Keratinocyte (primary cell): Measurements from ENCODE around the gene MUL1. TPM values are rescaled to one million over a fixed set of nuclear protein-coding genes. Genes with fewer than 3 reads are reported as not detected.

ENCODE experiments used
- DNase-seq: peaks from one replicate; pipeline ENCODE4 v3.0.0-alpha.2; 2011; ENCODE audit warnings: low read depth, missing footprints, low spot score
- FAIRE-seq: peaks from 2 replicates; lab custom pipeline; 2011; peaks lifted over from hg19 to GRCh38; lab: Jason Lieb, UNC
- H2AFZ ChIP-seq: 2 replicates; pipeline ENCODE4 v1.6.0; 2012; ENCODE audit warnings: low read length, control low read depth, inconsistent platforms; ENCODE audit not compliant: control insufficient read depth
- H3K27ac ChIP-seq: 2 replicates; pipeline ENCODE4 v1.5.1; 2011; ENCODE audit warnings: low read length; ENCODE audit not compliant: control insufficient read depth, insufficient read depth
- H3K27me3 ChIP-seq: 3 replicates; pipeline ENCODE4 v1.6.0; 2011; ENCODE audit warnings: low read length; ENCODE audit not compliant: control insufficient read depth, insufficient read depth; ENCODE audit errors: extremely low read depth
- H3K36me3 ChIP-seq, 2 experiments: 2 replicates in 1 of 2; 3 replicates in 1 of 2; pipeline ENCODE4 v1.5.1; 2011; ENCODE audit warnings: low read length in 2 of 2, mild to moderate bottlenecking in 1 of 2; ENCODE audit not compliant: control insufficient read depth in 2 of 2, insufficient read depth in 2 of 2; ENCODE audit errors: extremely low read depth in 1 of 2
- H3K4me1 ChIP-seq: 3 replicates; pipeline ENCODE4 v1.5.1; 2011; ENCODE audit warnings: low read length; ENCODE audit not compliant: control insufficient read depth, insufficient read depth; ENCODE audit errors: extremely low read depth
- H3K4me2 ChIP-seq: 3 replicates; pipeline ENCODE4 v1.6.0; 2011; ENCODE audit warnings: low read depth, low read length; ENCODE audit not compliant: control insufficient read depth, insufficient read depth; ENCODE audit errors: extremely low read depth
- H3K4me3 ChIP-seq, 3 experiments: fragments of 200-600 bp in 1 of 3; sonication (generic) in 1 of 3; 2 replicates in 2 of 3; 3 replicates in 1 of 3; pipeline ENCODE4 v1.5.1; 2011 to 2016; ENCODE audit warnings: low read length in 3 of 3, mild to moderate bottlenecking in 3 of 3, control low read depth in 2 of 3, inconsistent platforms in 1 of 3, low read depth in 1 of 3, mixed read lengths in 1 of 3, mixed run types in 1 of 3, moderate library complexity in 1 of 3; ENCODE audit not compliant: control insufficient read depth in 2 of 3, insufficient read depth in 2 of 3; ENCODE audit errors: extremely low read depth in 1 of 3
- H3K79me2 ChIP-seq: 2 replicates; pipeline ENCODE4 v1.6.0; 2012; ENCODE audit warnings: low read length; ENCODE audit not compliant: control insufficient read depth, insufficient read depth
- H3K9ac ChIP-seq: 3 replicates; pipeline ENCODE4 v1.6.0; 2011; ENCODE audit warnings: low read length; ENCODE audit not compliant: control insufficient read depth, insufficient read depth; ENCODE audit errors: extremely low read depth
- H3K9me1 ChIP-seq: 3 replicates; pipeline ENCODE4 v1.6.0; 2011; ENCODE audit warnings: low read length; ENCODE audit not compliant: control insufficient read depth, insufficient read depth; ENCODE audit errors: extremely low read depth
- H3K9me3 ChIP-seq: 2 replicates; pipeline ENCODE4 v1.5.1; 2012; ENCODE audit warnings: low read depth, low read length; ENCODE audit not compliant: control insufficient read depth
- H4K20me1 ChIP-seq: 3 replicates; pipeline ENCODE4 v1.6.0; 2011; ENCODE audit warnings: low read length; ENCODE audit not compliant: control insufficient read depth, insufficient read depth; ENCODE audit errors: extremely low read depth
- EZH2 ChIP-seq: IDR thresholded peaks from one replicate; pipeline ENCODE4 v1.6.1; 2012; ENCODE audit warnings: inconsistent platforms, mild to moderate bottlenecking, low read length, moderate library complexity
- dilution Hi-C: fragments of 300-500 bp; cut with MboI; formaldehyde crosslinking; loops from one replicate; pipeline ENCODE4 v1.7.0; 2020; ENCODE audit warnings: low sequenced_read_pairs; ENCODE audit not compliant: extremely low pct_ligation_motif_present
- polyA plus RNA-seq, 5 experiments: library from polyadenylated mRNA; depleted of rRNA in 3 of 5; stranded (reverse) in 3 of 5; stranded (forward) in 1 of 5; unstranded in 1 of 5; fragments of >200 nt; gene quantifications; 1 replicate in 1 of 5; 2 replicates in 3 of 5; 3 replicates in 1 of 5; pipeline versions ENCODE4 v1.2.1 to v1.2.3, GENCODE V29; 2011 to 2012; ENCODE audit warnings: missing spikeins in 2 of 5, low read depth in 1 of 5, low replicate concordance in 1 of 5
- TF ChIP-seq, protein P1 (sequence below), 3 experiments: IDR thresholded peaks in 1 of 3; conservative IDR thresholded peaks in 1 of 3; optimal IDR thresholded peaks in 1 of 3; 2 replicates in 2 of 3; 3 replicates in 1 of 3; pipeline versions ENCODE3 to v1.5.1; 2011; ENCODE audit warnings: low read length in 3 of 3, mild to moderate bottlenecking in 3 of 3, moderate library complexity in 2 of 3, control low read depth in 1 of 3, inconsistent platforms in 1 of 3; ENCODE audit not compliant: insufficient read depth in 2 of 3; ENCODE audit errors: extremely low read depth in 1 of 3

Gene MUL1
- polyA plus RNA-seq, 1 donor (not counting 4 experiments of a cell fraction or from before 2014, with no cell fraction given), result 28.2 TPM

DNA sequence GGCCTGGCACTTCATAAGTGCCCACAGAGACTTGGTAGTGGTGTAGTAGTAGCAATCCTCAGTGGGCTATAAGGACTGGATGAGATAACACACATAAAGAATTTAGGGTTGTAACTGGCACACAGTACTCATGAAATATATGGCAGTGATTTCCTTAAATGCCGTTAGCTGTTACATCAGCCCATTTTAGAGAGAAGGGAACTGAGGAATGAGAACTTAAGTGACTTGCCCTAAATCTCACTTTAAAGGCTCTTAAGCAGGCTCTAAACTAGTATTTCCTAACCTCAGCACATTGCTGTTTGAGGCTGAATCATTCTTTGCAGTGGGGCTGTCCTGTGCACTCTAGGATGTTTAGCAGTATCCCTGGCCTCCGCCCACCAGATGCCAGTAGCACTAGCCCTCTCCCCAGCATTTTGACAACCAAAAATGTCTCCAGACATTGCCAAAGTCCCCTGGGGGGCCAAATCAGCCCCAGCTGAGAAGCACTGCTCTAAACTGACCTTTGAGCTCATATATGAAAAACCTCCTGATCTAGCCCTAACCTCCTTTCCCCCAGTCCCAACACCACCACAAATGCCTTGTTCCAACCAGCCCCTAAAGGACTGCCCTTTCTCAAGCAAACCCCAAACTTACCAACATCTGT, 33.5 kb downstream of the MUL1 start:
- Histone ChIP-seq H3K9me1 (no peaks in the 10 kb centered on the region), H3K9ac (no peak overlapping the region), H3K4me1 (peaks cover 11% of the 10 kb centered on the region), H3K4me2 (no peak overlapping the region), H3K27me3 (peaks cover 10% of the 10 kb centered on the region), H3K79me2 (no peaks in the 10 kb centered on the region), H3K9me3 (no peaks in the 10 kb centered on the region), H3K4me3 (no peak overlapping the region), H3K27ac (no peak overlapping the region), H3K36me3 (no peaks in the 10 kb centered on the region), H2AFZ (no peak overlapping the region), H4K20me1 (no peaks in the 10 kb centered on the region)
- dilution Hi-C loops, result no loop called here
- TF ChIP-seq EZH2, result no peak
- TF ChIP-seq, protein P1, sequence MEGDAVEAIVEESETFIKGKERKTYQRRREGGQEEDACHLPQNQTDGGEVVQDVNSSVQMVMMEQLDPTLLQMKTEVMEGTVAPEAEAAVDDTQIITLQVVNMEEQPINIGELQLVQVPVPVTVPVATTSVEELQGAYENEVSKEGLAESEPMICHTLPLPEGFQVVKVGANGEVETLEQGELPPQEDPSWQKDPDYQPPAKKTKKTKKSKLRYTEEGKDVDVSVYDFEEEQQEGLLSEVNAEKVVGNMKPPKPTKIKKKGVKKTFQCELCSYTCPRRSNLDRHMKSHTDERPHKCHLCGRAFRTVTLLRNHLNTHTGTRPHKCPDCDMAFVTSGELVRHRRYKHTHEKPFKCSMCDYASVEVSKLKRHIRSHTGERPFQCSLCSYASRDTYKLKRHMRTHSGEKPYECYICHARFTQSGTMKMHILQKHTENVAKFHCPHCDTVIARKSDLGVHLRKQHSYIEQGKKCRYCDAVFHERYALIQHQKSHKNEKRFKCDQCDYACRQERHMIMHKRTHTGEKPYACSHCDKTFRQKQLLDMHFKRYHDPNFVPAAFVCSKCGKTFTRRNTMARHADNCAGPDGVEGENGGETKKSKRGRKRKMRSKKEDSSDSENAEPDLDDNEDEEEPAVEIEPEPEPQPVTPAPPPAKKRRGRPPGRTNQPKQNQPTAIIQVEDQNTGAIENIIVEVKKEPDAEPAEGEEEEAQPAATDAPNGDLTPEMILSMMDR (optimal IDR thresholded peaks at IDR 0.05 in 1 of 3, IDR thresholded peaks at IDR 0.05 in 1 of 3, conservative IDR thresholded peaks at IDR 0.05 in 1 of 3; ENCODE audit: extremely low read depth in 1 of 3, insufficient read depth in 2 of 3, low read length in 3 of 3), result no peak
- DNase-seq, result no peak
- FAIRE-seq, result no peak

DNA sequence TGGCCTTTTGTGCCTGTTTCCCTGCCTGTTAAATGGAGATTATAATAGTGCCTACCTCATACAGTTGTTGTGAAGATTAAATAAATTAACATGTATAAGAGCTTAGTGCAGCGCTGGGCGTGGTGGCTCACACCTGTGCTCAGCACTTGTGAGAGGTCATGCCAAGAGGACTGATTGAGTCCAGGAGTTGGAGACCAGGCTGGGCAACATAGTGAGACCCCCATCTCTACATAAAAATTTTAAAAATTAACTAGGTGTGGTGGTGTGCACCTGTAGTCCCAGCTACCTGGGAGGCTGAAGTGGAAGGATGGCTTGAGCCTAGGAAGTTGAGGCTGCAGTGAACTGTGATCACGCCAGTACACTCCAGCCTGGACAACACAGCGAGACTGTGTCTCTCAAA, 34.1 kb downstream of the MUL1 start:
- DNase-seq, result no peak
- peaks cover 11% of the 10 kb centered on the region for H3K4me1 ChIP-seq

More for the DNA sequence above, 34.1 kb downstream of the MUL1 start:
- Histone ChIP-seq H3K27ac (no peak overlapping the region), H4K20me1 (no peaks in the 10 kb centered on the region), H3K9ac (no peak overlapping the region), H3K4me3 (no peak overlapping the region), H2AFZ (no peak overlapping the region), H3K9me3 (no peaks in the 10 kb centered on the region), H3K9me1 (no peaks in the 10 kb centered on the region), H3K79me2 (no peaks in the 10 kb centered on the region), H3K27me3 (peaks cover 13% of the 10 kb centered on the region), H3K4me2 (no peak overlapping the region), H3K36me3 (no peaks in the 10 kb centered on the region)
- no peak for FAIRE-seq
- dilution Hi-C loops, result no loop called here
- no peak for TF ChIP-seq EZH2
- TF ChIP-seq, protein P1 (optimal IDR thresholded peaks at IDR 0.05 in 1 of 3, IDR thresholded peaks at IDR 0.05 in 1 of 3, conservative IDR thresholded peaks at IDR 0.05 in 1 of 3; ENCODE audit: extremely low read depth in 1 of 3, insufficient read depth in 2 of 3, low read length in 3 of 3), result no peak
